Upper lobe of left lung (tissue), 4 donors: Measurements from ENCODE around the gene GATC.

Source experiments
- POLR2A ChIP-seq, 4 donors: fragments of 450-650 bp; IDR thresholded peaks; one replicate each; pipeline ENCODE4 v1.5.1; 2016 to 2017; ENCODE audit warnings: antibody characterized with exemption in 4 of 4, mild to moderate bottlenecking in 2 of 4
- TF ChIP-seq, protein P1 (sequence below), 6 experiments: fragments of 450-650 bp in 4 of 6; fragments of 200-600 bp in 2 of 6; sonication (generic) in 2 of 6; IDR thresholded peaks; one replicate each; pipeline ENCODE4 v1.5.1; 2016 to 2019; ENCODE audit warnings: antibody characterized with exemption in 6 of 6

DNA sequence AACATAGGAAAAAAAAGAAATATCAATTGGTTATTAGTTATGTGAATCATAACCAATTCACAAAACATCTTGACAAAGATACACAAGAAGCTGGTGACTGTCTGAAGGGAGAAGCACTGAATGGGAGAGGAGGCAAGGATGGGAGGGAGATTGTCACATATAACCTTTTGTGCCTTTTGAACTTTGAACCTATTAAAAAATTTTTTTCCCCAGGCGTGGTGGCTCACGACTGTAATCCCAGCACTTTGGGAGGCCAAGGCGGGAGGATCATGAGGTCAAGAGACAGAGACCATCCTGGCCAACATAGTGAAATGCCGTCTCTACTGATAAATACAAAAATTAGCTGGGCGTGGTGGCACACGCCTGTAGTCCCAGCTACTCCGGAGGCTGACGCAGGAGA lies 62.3 kb downstream of the GATC start:
- TF ChIP-seq, protein P1, sequence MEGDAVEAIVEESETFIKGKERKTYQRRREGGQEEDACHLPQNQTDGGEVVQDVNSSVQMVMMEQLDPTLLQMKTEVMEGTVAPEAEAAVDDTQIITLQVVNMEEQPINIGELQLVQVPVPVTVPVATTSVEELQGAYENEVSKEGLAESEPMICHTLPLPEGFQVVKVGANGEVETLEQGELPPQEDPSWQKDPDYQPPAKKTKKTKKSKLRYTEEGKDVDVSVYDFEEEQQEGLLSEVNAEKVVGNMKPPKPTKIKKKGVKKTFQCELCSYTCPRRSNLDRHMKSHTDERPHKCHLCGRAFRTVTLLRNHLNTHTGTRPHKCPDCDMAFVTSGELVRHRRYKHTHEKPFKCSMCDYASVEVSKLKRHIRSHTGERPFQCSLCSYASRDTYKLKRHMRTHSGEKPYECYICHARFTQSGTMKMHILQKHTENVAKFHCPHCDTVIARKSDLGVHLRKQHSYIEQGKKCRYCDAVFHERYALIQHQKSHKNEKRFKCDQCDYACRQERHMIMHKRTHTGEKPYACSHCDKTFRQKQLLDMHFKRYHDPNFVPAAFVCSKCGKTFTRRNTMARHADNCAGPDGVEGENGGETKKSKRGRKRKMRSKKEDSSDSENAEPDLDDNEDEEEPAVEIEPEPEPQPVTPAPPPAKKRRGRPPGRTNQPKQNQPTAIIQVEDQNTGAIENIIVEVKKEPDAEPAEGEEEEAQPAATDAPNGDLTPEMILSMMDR (IDR thresholded peaks at IDR 0.05), result no peak
- no peak for TF ChIP-seq POLR2A (IDR thresholded peaks at IDR 0.05)
